ENCODE measurements around the gene YTHDF2.
"Not testable (repeated sequence)": the region's sequence is repeated elsewhere in the genome, so short reads cannot be mapped to it uniquely, and the experiment has no call there.

YTHDF2 gene

GRCh38 chr1:28736450-28737306, at the start of gene YTHDF2:
Gene YTHDF2 (plus strand): TSS chr1:28736940. CDS start chr1:28737121, 181 bp downstream.
- Histone ChIP-seq H3K27ac (ENCODE audit: low read depth, low read length) (peak within 1 kb of the TSS; percentile 96), H3K36me3 (ENCODE audit: insufficient read depth, low read length) (peaks cover 26% of the 10 kb centered on the region), H3K4me1 (ENCODE audit: insufficient read depth, low read length) (peaks cover 39% of the 10 kb centered on the region), H3K9me3 (ENCODE audit: low read length) (no peaks in the 10 kb centered on the region), H3K9ac (ENCODE audit: low read length) (peak within 1 kb of the TSS; percentile 91), H3K27me3 (ENCODE audit: control insufficient read depth in 1 of 2, insufficient read depth in 2 of 2, low read length in 2 of 2) (no peaks in the 10 kb centered on the region), H3K4me3 (ENCODE audit: low read depth in 1 of 2, low read length in 2 of 2) (peak within 1 kb of the TSS; percentile 67 to 72)

GRCh38 chr1:28691627-28692026, 45.1 kb upstream of the YTHDF2 start:
- not testable (repeated sequence) for H3K9me3 ChIP-seq (ENCODE audit: low read length); H3K4me3 ChIP-seq (ENCODE audit: low read depth in 1 of 2, low read length in 2 of 2); H3K4me1 ChIP-seq (ENCODE audit: insufficient read depth, low read length); H3K27ac ChIP-seq (ENCODE audit: low read depth, low read length); H3K36me3 ChIP-seq (ENCODE audit: insufficient read depth, low read length); H3K9ac ChIP-seq (ENCODE audit: low read length); H3K27me3 ChIP-seq (ENCODE audit: control insufficient read depth in 1 of 2, insufficient read depth in 2 of 2, low read length in 2 of 2)

DNA sequence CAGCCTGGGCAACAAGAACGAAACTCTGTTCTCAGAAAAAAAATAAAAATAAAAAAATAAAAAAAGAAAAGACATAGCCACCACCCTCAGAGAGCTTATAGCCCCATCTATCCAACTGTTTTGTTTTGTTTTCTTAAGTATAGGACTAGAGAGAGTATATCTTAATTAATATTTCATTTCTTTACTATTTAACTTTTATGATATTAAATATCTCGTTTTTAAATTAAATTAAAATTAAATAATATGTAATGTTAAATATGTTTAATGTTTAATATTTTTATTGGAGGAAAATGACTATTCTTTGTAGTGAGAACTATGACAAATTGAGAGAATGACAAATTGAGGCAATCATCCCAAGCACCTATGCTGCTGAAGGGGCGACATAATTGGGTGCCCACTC, 33.1 kb upstream of the YTHDF2 start:
- Histone ChIP-seq H3K27ac (ENCODE audit: low read depth, low read length) (no peak overlapping the region), H3K4me1 (ENCODE audit: insufficient read depth, low read length) (no peaks in the 10 kb centered on the region), H3K9ac (ENCODE audit: low read length) (no peak overlapping the region), H3K36me3 (ENCODE audit: insufficient read depth, low read length) (peaks cover 20% of the 10 kb centered on the region), H3K9me3 (ENCODE audit: low read length) (no peaks in the 10 kb centered on the region), H3K4me3 (ENCODE audit: low read depth in 1 of 2, low read length in 2 of 2) (no peak overlapping the region), H3K27me3 (ENCODE audit: control insufficient read depth in 1 of 2, insufficient read depth in 2 of 2, low read length in 2 of 2) (no peaks in the 10 kb centered on the region)

DNA sequence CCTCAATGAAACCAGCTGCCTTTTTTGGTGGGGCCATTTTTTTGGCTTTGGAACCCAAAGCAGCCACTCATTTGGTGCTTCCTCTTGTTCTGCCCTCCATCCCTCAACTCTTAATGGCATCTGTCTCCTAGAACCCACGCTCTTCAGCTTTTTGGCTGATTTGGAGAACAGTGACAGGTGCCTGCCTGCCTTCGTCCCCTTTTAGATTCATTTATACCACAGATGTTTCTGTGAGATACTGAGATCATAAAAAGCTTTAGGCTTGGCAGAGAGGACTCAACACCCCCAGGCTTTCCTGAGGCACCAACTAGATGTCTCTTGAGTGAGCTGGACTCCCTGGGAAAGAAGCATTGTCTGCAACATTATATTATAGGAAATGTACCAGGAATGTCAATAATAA, 20.4 kb upstream of the YTHDF2 start:
- no peak overlapping the region for H3K4me3 ChIP-seq (ENCODE audit: low read depth in 1 of 2, low read length in 2 of 2)
- H3K36me3 ChIP-seq (ENCODE audit: insufficient read depth, low read length), result peaks cover 31% of the 10 kb centered on the region
- H3K27ac ChIP-seq (ENCODE audit: low read depth, low read length), result no peak overlapping the region
- H3K9ac ChIP-seq (ENCODE audit: low read length), result no peak overlapping the region
- no peaks in the 10 kb centered on the region for H3K9me3 ChIP-seq (ENCODE audit: low read length)
- H3K27me3 ChIP-seq (ENCODE audit: control insufficient read depth in 1 of 2, insufficient read depth in 2 of 2, low read length in 2 of 2), result no peaks in the 10 kb centered on the region
- peaks cover 4% of the 10 kb centered on the region for H3K4me1 ChIP-seq (ENCODE audit: insufficient read depth, low read length)

DNA sequence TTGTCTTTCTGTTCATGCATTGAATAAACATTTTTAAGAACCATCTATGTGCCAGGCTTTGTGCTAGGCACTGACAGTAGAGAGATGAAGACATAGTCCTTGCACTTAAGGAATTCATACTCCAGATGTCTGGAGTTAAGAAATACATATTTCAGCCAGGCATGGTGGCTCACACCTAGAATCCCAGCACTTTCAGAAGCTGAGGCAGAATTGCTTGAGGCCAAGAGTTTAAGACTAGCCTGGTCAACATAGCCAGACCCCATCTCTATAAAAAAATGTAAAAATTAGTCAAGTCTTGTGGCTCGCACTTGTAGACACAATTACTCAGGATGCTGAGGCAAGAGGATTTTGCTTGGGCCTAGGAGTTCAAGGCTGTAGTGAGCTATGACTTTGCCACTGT, 18.6 kb upstream of the YTHDF2 start:
- Histone ChIP-seq H3K4me3 (ENCODE audit: low read depth in 1 of 2, low read length in 2 of 2) (no peak overlapping the region), H3K27me3 (ENCODE audit: control insufficient read depth in 1 of 2, insufficient read depth in 2 of 2, low read length in 2 of 2) (no peaks in the 10 kb centered on the region), H3K9ac (ENCODE audit: low read length) (no peak overlapping the region), H3K9me3 (ENCODE audit: low read length) (no peaks in the 10 kb centered on the region), H3K27ac (ENCODE audit: low read depth, low read length) (no peak overlapping the region), H3K36me3 (ENCODE audit: insufficient read depth, low read length) (peaks cover 19% of the 10 kb centered on the region), H3K4me1 (ENCODE audit: insufficient read depth, low read length) (peaks cover 4% of the 10 kb centered on the region)

DNA sequence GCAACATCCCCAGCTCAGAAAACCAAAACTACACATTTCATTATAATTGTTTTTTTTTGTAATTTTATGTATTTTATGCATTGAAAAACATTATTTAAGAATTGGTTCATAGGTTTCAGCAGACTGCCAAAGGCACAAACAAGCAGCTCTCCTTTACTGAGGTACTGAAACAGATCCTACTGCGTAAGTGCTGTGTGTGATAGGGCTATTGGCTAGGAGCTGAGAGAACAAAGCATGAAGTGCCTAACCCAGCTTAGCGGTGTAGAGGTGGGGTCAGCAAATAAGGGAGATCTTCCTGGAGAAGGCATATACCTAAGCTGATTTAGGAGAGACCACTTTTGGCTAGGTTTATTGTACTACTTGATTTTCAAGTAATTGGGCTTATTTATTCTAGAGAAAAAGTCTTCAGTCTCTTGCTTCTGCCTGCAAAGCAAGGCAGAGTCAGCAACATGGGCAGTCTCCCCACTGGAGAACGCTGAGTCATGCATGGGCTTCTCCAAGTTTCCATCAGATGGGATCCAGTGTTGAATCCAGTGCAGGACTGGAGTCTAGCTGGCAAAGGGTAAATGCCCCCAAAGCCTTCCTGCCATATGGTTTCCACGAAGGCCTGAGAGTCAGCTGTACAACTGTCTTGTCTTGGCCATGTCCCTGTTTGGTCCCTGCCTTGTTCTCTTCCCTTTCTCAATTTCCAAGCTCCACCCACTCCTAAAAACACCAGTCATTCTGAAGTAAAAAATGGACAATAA, 18.0 kb upstream of the YTHDF2 start:
- Histone ChIP-seq H3K36me3 (ENCODE audit: insufficient read depth, low read length) (peaks cover 13% of the 10 kb centered on the region), H3K9me3 (ENCODE audit: low read length) (no peaks in the 10 kb centered on the region), H3K4me1 (ENCODE audit: insufficient read depth, low read length) (peaks cover 4% of the 10 kb centered on the region), H3K27me3 (ENCODE audit: control insufficient read depth in 1 of 2, insufficient read depth in 2 of 2, low read length in 2 of 2) (no peaks in the 10 kb centered on the region), H3K4me3 (ENCODE audit: low read depth in 1 of 2, low read length in 2 of 2) (no peak overlapping the region), H3K27ac (ENCODE audit: low read depth, low read length) (no peak overlapping the region), H3K9ac (ENCODE audit: low read length) (no peak overlapping the region)

DNA sequence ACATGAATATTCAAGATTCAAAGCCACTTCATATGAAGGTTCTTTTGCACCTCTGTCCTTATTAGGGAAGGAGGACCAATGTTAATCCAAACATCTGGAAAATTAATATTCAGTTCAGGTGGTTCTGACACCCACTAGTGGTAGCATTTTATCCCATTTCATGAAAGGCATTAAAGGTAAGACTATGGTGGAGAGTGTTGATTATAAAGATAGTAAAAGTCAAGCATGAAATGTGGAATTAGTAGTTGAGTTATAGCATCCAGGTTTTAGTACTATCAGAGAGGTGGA, 17.5 kb upstream of the YTHDF2 start:
- Histone ChIP-seq H3K4me3 (ENCODE audit: low read depth in 1 of 2, low read length in 2 of 2) (no peak overlapping the region), H3K27ac (ENCODE audit: low read depth, low read length) (no peak overlapping the region), H3K9me3 (ENCODE audit: low read length) (no peaks in the 10 kb centered on the region), H3K4me1 (ENCODE audit: insufficient read depth, low read length) (peaks cover 4% of the 10 kb centered on the region), H3K9ac (ENCODE audit: low read length) (no peak overlapping the region), H3K27me3 (ENCODE audit: control insufficient read depth in 1 of 2, insufficient read depth in 2 of 2, low read length in 2 of 2) (no peaks in the 10 kb centered on the region), H3K36me3 (ENCODE audit: insufficient read depth, low read length) (peaks cover 8% of the 10 kb centered on the region)

GRCh38 chr1:28720376-28720775, 16.4 kb upstream of the YTHDF2 start:
- Histone ChIP-seq H3K27me3 (ENCODE audit: control insufficient read depth in 1 of 2, insufficient read depth in 2 of 2, low read length in 2 of 2) (no peaks in the 10 kb centered on the region), H3K27ac (ENCODE audit: low read depth, low read length) (no peak overlapping the region), H3K4me1 (ENCODE audit: insufficient read depth, low read length) (peaks cover 4% of the 10 kb centered on the region), H3K36me3 (ENCODE audit: insufficient read depth, low read length) (no peaks in the 10 kb centered on the region), H3K9me3 (ENCODE audit: low read length) (no peaks in the 10 kb centered on the region), H3K4me3 (ENCODE audit: low read depth in 1 of 2, low read length in 2 of 2) (no peak overlapping the region), H3K9ac (ENCODE audit: low read length) (no peak overlapping the region)

GRCh38 chr1:28721927-28722326, 14.8 kb upstream of the YTHDF2 start:
- not testable (repeated sequence) for H3K9me3 ChIP-seq (ENCODE audit: low read length); H3K4me1 ChIP-seq (ENCODE audit: insufficient read depth, low read length); H3K27me3 ChIP-seq (ENCODE audit: control insufficient read depth in 1 of 2, insufficient read depth in 2 of 2, low read length in 2 of 2); H3K4me3 ChIP-seq (ENCODE audit: low read depth in 1 of 2, low read length in 2 of 2); H3K9ac ChIP-seq (ENCODE audit: low read length); H3K27ac ChIP-seq (ENCODE audit: low read depth, low read length); H3K36me3 ChIP-seq (ENCODE audit: insufficient read depth, low read length)

GRCh38 chr1:28725365-28725764, 11.4 kb upstream of the YTHDF2 start:
- H3K9ac ChIP-seq (ENCODE audit: low read length); H3K27ac ChIP-seq (ENCODE audit: low read depth, low read length); H3K9me3 ChIP-seq (ENCODE audit: low read length); H3K4me3 ChIP-seq (ENCODE audit: low read depth in 1 of 2, low read length in 2 of 2); H3K27me3 ChIP-seq (ENCODE audit: control insufficient read depth in 1 of 2, insufficient read depth in 2 of 2, low read length in 2 of 2); H3K4me1 ChIP-seq (ENCODE audit: insufficient read depth, low read length); H3K36me3 ChIP-seq (ENCODE audit: insufficient read depth, low read length): not testable (repeated sequence)

GRCh38 chr1:28735961-28736449, 735 bp upstream of the YTHDF2 start:
- peaks cover 36% of the 10 kb centered on the region for H3K4me1 ChIP-seq (ENCODE audit: insufficient read depth, low read length)
- peak overlapping the region; percentile 56 to 67 for H3K4me3 ChIP-seq (ENCODE audit: low read depth in 1 of 2, low read length in 2 of 2)
- no peaks in the 10 kb centered on the region for H3K9me3 ChIP-seq (ENCODE audit: low read length)
- peak overlapping the region; percentile 91 for H3K9ac ChIP-seq (ENCODE audit: low read length)
- peak overlapping the region; percentile 88 for H3K27ac ChIP-seq (ENCODE audit: low read depth, low read length)
- no peaks in the 10 kb centered on the region for H3K27me3 ChIP-seq (ENCODE audit: control insufficient read depth in 1 of 2, insufficient read depth in 2 of 2, low read length in 2 of 2)
- peaks cover 23% of the 10 kb centered on the region for H3K36me3 ChIP-seq (ENCODE audit: insufficient read depth, low read length)
